ENCODE measurements around the gene ELOF1.

The ELOF1 gene

DNA sequence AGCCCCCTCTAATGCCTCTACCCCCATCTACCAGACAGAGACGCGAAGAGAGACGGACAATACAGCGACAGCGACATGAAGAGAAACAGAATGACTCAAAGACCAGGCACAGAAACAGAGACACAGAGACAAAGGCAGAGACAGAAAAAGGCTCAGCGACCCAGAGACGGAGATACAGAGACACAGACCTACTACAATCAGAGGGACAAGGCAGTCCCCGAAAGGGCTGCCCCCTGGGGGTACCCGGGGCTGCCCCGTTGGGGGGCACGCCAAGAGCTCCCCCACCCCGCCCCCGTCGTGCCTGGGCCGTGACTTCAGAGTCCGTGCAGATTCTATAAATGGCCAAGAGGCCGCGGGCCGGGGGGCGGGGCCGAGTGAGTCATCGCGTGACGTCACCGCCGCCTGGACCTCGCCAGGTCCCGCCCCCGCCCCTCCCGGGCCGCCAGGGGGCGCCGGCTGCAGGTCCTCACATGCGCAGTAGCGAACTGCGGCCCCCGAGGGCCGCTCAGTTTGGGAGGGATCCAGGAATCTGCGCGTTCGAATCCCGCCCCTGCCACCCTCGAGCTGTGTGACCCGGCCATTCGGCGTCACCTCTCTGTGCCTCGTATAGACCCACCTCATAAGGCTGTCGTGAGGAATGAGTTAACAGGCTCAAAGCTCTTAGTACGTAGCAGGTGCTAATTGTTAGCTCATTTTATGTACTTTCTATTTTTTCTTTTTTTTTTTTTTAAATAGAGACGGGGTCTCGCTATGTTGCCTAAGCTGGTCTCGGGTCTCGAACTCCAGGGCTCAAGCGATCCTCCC lies 23.0 kb downstream of the ELOF1 start (continued):
- TF ChIP-seq ZBTB10 (tag by site-specific recombination; IDR thresholded peaks at IDR 0.05) (peak; percentile 63; the same call in 1 of the 2 replicates), ZNF560 (tag by site-specific recombination; IDR thresholded peaks at IDR 0.05; ENCODE audit: borderline replicate concordance) (no peak), ZNF521 (tag by site-specific recombination; IDR thresholded peaks at IDR 0.05) (no peak), SP3 (tag by site-specific recombination; IDR thresholded peaks at IDR 0.05) (peak; percentile 82), ZNF169 (tag by site-specific recombination; IDR thresholded peaks at IDR 0.05) (no peak), ZNF174 (tag by site-specific recombination; IDR thresholded peaks at IDR 0.05) (no peak), ZNF175 (tag by site-specific recombination; IDR thresholded peaks at IDR 0.05) (no peak), ZNF610 (tag by site-specific recombination; IDR thresholded peaks at IDR 0.05; ENCODE audit: borderline replicate concordance) (peak; percentile 60; the same call in 1 of the 2 replicates), ZNF404 (tag by site-specific recombination; IDR thresholded peaks at IDR 0.05) (no peak), REST (tag by site-specific recombination; IDR thresholded peaks at IDR 0.05) (no peak), KLF9 (tag by site-specific recombination; IDR thresholded peaks at IDR 0.05; ENCODE audit: low read depth) (peak; percentile 94), INSM2 (tag by site-specific recombination; IDR thresholded peaks at IDR 0.05) (no peak), IKZF3 (tag by site-specific recombination; IDR thresholded peaks at IDR 0.05) (0 out of 2 replicates have a peak, but pooled peaks have one; percentile 18), ZNF639 (tag by site-specific recombination; IDR thresholded peaks at IDR 0.05) (no peak), ZFP3 (tag by site-specific recombination; IDR thresholded peaks at IDR 0.05; ENCODE audit: low read depth) (no peak), ZNF585B (tag by site-specific recombination; IDR thresholded peaks at IDR 0.05) (no peak), ZNF501 (tag by site-specific recombination; IDR thresholded peaks at IDR 0.05) (peak; percentile 18; the same call in 1 of the 2 replicates), ZNF121 (tag by site-specific recombination; IDR thresholded peaks at IDR 0.05) (no peak), ZNF2 (tag by site-specific recombination; IDR thresholded peaks at IDR 0.05) (0 out of 2 replicates have a peak, but pooled peaks have one; percentile 49)
- TF ChIP-seq, protein P1, sequence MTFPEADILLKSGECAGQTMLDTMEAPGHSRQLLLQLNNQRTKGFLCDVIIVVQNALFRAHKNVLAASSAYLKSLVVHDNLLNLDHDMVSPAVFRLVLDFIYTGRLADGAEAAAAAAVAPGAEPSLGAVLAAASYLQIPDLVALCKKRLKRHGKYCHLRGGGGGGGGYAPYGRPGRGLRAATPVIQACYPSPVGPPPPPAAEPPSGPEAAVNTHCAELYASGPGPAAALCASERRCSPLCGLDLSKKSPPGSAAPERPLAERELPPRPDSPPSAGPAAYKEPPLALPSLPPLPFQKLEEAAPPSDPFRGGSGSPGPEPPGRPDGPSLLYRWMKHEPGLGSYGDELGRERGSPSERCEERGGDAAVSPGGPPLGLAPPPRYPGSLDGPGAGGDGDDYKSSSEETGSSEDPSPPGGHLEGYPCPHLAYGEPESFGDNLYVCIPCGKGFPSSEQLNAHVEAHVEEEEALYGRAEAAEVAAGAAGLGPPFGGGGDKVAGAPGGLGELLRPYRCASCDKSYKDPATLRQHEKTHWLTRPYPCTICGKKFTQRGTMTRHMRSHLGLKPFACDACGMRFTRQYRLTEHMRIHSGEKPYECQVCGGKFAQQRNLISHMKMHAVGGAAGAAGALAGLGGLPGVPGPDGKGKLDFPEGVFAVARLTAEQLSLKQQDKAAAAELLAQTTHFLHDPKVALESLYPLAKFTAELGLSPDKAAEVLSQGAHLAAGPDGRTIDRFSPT (tag by site-specific recombination; IDR thresholded peaks at IDR 0.05) = peak; percentile 91
- TF ChIP-seq, protein P2, sequence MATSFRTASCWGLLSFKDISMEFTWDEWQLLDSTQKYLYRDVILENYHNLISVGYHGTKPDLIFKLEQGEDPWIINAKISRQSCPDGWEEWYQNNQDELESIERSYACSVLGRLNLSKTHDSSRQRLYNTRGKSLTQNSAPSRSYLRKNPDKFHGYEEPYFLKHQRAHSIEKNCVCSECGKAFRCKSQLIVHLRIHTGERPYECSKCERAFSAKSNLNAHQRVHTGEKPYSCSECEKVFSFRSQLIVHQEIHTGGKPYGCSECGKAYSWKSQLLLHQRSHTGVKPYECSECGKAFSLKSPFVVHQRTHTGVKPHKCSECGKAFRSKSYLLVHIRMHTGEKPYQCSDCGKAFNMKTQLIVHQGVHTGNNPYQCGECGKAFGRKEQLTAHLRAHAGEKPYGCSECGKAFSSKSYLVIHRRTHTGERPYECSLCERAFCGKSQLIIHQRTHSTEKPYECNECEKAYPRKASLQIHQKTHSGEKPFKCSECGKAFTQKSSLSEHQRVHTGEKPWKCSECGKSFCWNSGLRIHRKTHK (tag by site-specific recombination; IDR thresholded peaks at IDR 0.05) = no peak
- TF ChIP-seq, protein P3, sequence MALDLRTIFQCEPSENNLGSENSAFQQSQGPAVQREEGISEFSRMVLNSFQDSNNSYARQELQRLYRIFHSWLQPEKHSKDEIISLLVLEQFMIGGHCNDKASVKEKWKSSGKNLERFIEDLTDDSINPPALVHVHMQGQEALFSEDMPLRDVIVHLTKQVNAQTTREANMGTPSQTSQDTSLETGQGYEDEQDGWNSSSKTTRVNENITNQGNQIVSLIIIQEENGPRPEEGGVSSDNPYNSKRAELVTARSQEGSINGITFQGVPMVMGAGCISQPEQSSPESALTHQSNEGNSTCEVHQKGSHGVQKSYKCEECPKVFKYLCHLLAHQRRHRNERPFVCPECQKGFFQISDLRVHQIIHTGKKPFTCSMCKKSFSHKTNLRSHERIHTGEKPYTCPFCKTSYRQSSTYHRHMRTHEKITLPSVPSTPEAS (tag by site-specific recombination; IDR thresholded peaks at IDR 0.05) = 0 out of 2 replicates have a peak, but pooled peaks have one; percentile 21
- TF ChIP-seq, protein P4, sequence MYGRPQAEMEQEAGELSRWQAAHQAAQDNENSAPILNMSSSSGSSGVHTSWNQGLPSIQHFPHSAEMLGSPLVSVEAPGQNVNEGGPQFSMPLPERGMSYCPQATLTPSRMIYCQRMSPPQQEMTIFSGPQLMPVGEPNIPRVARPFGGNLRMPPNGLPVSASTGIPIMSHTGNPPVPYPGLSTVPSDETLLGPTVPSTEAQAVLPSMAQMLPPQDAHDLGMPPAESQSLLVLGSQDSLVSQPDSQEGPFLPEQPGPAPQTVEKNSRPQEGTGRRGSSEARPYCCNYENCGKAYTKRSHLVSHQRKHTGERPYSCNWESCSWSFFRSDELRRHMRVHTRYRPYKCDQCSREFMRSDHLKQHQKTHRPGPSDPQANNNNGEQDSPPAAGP (tag by site-specific recombination; IDR thresholded peaks at IDR 0.05) = peak; percentile 74
